GM21447 (cell line): Measurements from ENCODE around the gene GRIK4.
"Not testable (repeated sequence)": the region's sequence is repeated elsewhere in the genome, so short reads cannot be mapped to it uniquely, and the experiment has no call there.

Experiments
- ATAC-seq: cut with Tn5 transposase; IDR thresholded peaks from one replicate; pipeline ENCODE4 v1.9.1; 2021; ENCODE audit not compliant: unreplicated experiment

The GRIK4 gene

DNA sequence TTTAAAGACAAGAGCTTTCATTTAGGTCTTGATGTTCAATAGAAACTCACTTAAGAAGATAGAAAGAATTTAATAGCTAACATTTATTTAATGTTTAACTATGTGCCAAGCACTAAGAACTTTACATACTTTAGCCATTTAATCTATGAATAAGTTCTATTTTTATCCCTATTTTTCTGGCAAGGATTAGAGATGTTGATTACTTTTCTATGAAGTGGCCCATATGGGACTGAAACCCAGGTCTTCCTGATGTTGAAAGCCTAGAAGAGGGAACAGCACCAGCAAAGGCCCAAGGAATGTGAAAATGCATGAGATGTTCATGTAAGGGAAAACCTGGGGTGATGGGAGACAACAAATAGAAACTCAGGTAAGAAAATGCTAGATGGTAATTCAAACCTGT, 497.0 kb downstream of the GRIK4 start:
- ATAC-seq, result no peak

DNA sequence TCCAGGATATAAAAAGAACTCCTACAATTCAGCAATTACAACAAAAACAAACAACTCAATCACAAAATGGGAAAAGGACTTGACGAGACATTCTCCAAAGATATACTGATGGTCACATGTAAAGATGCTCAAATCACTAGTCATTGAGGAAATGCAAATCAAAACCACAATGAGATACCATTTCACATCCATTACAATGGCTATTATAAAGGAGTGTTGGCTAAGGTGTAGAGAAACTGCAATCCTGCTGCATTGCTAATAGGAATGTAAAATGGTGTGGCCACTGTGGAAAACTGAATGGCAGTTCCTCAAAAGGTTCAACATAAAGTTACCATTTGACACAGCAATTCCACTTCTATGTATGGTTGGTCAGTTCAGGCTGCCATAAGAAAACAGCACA, 500.5 kb downstream of the GRIK4 start:
- ATAC-seq, result no peak

DNA sequence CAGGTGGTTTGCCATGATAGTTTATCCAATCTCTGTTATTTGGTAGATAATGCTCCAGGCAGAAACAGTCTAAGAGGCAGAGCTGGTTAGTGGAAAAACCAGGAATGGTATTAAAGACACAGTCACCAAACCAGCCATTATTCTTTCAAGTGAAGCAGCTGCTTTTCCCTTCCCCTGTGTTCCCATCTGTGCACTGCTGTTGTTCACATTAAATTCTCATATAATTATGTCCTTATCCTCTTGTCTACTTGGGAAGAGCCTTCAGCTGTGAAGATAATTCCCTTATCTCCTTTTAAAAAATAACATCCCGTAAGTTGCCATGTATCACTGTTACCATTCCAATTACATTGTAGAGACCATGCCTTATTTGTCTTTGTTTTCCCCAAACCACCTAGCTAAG, 507.2 kb downstream of the GRIK4 start:
- ATAC-seq, result no peak

DNA sequence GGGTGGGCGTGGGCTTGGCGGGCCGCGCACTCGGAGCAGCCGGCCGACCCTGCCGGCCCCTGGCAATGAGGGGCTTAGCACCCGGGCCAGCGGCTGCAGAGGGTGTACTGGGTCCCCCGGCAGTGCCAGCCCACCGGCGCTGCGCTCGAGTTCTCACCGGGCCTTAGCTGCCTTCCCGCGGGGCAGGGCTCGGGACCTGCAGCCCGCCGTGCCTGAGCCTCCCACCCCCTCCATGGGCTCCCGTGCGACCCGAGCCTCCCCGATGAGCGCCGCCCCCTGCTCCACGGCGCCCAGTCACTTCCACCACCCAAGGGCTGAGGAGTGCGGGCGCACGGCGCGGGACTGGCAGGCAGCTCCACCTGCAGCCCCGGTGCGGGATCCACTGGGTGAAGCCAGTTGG, 510.2 kb downstream of the GRIK4 start:
- ATAC-seq, result not testable (repeated sequence)

DNA sequence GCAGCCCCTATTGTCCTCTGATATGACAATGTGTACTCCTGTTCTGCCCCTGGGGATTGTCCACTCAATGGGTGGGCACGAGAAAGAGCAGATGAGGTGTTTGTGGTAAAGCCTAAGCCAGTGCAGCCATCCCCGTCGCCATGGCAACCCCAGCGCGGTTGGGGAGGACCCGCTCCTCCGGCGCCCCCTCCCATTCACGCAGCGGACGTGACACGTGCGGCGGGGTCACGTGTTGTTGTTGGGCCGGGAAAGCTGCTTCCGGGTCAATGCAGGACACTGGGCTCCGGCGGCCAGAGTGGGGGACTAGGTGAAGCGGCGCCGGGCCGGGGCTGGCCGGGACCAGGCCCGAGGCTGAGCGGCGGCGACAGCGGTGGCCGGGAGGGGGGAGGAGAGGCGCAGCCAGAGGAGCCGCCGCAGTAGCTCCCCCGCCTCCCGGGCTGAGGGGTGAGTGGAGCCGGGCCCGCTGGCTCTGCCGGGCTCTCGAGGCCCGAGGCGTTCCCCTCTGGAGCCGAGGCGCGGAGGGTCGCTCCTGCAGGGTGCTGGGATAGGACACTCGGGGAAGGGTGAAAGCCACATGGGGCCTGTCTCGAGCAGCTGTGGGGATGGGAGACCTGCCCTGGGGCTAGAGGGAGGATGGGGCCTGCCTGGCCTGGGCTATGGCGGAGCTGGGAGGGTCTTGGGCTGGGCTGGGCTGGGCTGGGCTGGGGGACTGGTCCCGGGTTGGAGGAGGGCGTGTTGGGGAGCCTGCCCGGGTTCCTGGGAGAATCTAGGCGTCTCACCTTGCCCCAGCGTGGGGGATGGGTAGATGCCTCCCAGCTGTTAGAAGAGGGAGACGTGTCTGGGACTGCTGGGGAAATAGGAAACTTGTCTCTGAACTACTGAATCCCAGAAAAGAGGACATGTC, 512.6 kb downstream of the GRIK4 start, which contains the start of gene TBCEL:
TSS of gene TBCEL (plus strand) at position 255 of the 904 bp plus-strand sequence. CDS start 21,589 bp downstream, outside the sequence.
- ATAC-seq, result peak; percentile 96

DNA sequence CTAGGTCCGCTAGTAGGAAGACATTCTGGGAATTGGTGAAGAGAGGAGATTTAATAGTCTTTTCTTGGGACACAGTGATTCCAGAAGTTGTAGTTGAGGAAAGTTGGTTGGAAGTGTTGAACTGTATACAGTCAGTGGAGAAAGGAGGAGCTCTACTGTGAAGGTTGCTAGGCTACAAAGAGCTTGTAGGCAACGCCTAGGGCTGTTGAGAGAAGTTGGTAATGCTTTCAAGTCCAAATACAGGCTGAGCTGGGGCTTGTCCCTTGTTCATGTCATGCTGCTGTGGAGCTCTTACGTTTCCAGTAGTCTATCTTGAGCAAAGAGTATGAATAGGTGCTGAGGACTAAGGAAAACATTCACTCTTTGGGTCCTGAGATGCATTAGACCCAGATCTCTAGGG, 513.4 kb downstream of the GRIK4 start:
- ATAC-seq, result no peak

DNA sequence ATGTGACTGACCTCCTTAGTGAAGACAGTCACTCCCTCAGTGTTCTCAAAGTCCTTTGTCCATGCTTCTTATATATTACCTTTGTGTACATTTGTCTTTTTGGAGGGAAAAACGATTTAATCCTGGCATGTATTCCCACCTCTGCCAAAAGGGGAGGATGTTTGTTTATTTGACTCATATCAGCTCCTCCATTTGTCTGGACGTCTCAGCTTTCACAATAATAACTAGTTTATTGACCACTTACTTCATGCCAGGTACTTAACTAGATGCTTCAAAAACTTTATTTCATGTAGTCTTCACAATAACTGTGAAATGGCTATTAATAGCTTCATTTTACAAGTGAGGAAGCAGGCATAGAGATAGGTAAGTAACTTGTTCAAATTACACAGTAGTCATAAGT, 517.6 kb downstream of the GRIK4 start:
- no peak for ATAC-seq

DNA sequence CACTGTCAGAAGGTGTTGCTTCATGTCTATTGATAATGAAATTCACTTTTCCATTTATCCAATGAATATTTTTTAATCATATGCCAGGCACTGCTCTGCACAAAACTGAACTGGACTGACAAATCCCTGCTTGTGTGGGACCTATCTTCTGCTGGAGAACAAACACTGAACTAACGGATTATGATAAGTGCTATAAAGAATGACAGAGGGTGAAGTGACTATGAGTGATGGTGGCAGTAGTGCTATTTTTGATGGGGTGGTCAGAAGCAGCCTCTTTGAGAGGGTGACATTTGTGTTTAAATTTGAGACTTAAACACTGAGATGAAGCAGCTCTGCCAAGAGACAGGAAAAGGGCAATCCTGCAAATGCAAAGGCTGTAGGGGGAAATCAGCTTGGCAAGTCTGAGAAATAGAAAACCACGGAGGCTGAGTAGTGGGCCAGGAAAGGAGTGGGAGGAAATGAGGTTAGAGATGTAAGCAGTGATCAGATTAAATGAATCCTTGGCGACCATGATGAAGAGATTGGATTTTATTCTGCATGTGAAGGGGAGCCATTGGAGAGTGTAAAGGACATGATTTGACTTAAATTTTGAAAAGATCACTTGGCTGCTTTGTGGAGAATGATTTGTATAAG, 518.4 kb downstream of the GRIK4 start:
- no peak for ATAC-seq

DNA sequence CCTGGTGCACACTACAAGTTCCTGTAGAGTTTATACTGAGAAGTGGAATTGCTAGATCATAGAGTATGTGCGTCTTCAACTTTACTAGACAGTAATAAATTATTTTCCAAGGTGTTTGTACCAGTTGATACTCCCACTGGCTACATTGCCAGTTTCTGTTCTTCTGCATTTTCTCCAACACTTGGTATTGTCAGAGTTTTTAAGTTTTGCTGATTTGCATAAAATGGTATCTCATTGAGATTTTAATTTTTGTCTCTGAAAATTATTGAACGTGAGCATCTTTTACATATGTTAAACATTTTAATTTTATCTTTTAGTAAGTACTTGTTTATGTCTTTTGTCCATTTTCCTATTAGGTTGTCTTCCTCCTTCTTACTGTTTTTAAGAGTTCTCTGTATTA, 519.6 kb downstream of the GRIK4 start:
- no peak for ATAC-seq

DNA sequence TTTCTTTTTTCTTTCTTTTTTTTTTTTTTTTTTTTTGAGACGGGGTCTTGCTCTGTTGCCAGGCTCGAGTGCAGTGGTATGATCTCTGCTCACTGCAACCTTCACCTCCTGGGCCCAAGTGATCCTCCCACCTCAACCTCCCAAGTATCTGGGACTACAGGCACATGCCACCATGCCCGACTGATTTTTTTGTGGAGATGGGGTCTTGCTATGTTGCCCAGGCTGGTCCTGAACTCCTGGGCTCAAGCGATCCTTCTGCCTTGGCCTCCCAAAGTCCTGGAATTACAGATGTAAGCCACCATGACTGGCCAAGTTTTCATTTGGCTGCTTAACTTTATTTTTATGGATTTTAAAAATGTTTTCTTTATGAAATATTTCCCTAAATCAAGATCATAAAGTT, 520.1 kb downstream of the GRIK4 start:
- not testable (repeated sequence) for ATAC-seq

DNA sequence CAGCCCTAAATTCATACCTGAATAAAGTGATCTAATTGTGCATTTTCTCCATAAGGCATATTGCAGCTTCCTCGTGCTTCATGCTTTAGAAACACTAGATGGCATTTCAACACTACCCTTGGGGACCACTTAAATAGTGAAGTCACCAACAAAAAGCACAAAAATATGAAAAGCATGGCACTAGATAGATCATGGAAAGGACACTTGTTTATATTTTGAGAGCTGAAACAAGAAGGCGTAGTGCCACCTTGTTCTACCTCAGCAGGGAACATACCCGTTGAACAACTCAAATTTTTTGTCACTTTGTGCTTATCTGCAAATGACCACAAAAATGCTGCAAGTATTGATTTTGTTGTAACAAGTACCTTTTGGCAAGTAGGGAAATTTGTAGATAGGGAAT, 521.0 kb downstream of the GRIK4 start:
- no peak for ATAC-seq

DNA sequence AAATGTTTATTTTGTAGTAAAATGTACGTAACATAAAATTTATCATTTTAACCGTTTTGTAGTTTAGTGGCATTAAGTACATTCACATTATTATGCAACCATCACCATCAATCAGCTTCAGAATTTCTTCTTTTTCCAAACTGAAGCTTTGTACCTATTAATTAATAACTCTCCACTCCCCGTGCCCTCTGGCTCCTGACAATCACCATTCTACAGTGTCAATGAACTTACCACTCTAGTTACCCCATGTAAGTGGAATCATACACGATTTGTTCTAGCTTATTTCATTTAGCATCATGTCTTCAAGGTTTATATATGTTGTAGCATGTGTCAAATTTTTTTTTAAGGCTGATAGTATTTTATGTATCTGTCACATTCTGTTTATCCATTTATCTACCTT, 522.1 kb downstream of the GRIK4 start:
- ATAC-seq, result no peak

DNA sequence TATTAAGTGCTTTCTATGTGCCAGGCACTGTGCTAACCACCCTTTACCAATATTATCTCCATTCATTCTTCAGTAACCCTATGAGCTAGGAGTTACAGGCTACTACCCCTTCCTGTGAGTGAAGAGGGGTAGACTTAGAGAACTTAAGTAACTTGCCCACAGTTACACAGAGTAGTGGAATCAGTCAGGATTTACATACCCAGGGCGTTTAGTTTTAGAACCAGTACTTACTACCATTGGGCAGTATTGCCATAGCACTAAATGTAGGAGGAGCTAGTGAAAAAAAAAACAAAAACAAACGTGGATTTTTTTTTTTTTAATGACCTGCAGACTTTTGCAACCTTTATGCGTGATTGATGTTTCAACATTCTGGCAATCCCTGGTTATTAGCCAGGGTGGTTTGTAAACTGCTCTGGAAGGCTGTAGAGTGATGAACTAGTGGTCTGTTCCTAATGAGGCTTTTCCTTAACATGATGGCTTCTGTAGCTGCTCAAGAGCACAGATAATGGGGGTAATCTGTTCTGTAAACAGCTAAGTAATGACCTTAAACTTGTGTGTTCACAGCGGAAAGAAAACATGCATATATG, 523.7 kb downstream of the GRIK4 start:
- no peak for ATAC-seq

DNA sequence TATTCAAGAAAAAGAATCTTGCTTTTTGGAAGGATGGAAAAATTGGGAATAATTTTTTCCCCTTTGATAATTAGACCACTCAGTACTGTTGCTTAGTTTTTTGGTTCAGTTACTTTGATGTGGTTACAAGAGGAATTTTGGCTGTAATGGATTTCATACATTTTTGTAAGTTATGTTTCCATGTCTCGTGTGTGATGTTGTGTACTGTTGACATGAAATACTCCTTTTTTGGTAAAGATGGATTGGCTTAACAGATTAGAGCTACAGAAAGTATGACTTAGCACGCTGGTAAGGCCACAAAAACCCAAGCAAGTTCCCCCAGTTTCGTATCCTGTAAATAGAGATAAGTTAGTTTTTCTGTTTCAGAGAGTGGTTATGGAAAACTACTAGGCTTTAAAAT, 524.2 kb downstream of the GRIK4 start:
- ATAC-seq, result peak; percentile 58

DNA sequence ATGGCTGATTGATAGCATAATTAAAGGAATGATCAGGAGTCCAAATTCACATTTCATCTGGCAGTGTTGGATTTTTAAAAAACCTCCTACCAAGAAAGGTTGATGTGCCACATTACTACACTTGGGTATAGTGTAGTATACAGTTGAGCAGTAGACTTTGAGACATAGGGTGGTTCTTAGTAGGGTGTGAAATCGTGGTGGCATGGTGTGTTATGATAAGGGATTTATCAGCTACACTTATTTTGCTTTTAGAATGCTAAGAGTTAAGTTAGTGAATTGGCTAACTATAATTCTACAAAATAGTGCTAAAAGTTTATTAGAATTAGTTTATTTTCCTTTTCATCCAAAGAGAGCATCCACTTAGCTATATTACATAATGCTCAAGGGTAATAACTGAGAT, 525.5 kb downstream of the GRIK4 start:
- no peak for ATAC-seq
